ENCODE results near the gene GRIA3.

DNA sequence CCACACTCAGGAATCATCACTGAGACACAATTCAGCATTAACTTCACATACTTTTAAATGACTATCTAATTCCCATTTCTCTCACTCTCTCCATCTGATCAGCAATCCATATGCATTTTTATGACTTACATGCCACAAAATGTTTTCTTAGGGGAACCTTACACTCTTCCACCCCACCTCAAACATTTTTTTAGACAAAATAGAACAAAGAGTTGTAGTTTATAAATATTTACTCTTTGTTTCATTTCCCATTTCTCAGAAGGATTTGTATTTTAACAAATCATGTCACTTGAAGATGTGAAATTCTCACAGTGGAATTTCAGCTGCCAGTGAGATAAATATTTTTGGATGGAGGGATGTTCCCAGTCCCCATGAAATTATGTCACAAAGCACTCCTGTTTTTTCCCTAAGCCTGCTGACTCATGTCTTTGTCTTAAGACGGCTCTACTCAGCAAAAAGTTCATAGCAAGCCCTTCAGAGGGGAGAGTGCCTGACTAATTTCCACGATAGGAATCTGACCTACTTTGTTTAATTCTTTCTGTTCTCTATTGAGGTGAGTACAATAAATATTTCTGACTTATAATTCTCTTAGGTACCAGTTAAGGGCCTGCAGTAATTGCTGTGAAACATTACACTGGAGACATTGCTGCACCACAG, 291.1 kb downstream of the GRIA3 start:
- TF ChIP-seq CTCF (IDR thresholded peaks at IDR 0.05) (no peak), POLR2A (IDR thresholded peaks at IDR 0.05) (no peak)
